ENCODE measurements around the gene NAT10.

DNA sequence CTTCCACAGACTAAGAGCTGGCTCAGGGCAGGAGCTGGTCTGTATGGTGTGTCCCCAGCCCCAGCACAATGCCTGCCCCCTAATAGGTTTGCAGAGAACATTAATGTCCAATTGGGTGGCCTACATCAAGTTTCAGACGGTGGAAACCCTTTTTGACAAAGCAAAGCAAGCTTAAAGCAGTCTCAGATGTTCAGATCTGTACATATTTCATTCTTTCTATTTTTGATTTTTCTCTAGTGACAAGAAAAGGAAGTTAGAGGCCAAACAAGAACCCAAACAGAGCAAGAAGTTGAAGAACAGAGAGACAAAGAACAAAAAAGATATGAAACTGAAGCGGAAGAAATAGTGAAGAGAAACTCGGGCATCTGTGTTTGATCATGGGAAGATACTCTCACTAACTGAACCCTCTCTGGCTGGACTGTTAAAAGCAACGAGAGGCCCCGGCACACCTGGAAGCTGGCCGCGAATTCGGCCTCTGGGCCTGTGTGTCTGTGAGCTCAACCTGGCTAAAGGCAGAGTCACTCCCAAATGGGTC is 40.5 kb downstream of the NAT10 start:
- TF ChIP-seq EZH2 (IDR thresholded peaks at IDR 0.05) (no peak), POLR2AphosphoS5 (IDR thresholded peaks at IDR 0.05; ENCODE audit: borderline replicate concordance, low read depth, low read length) (no peak)

Data from SK-N-MC (cell line).